T-helper 2 cell (primary cell): ENCODE data around the gene CROT.

Experiments used
- DNase-seq, 5 experiments: peaks; one replicate each; pipeline versions ENCODE4 v3.0.0 to v3.0.0-alpha.2; 2012 to 2022

Gene CROT

GRCh38 chr7:87342231-87342630, 3.2 kb upstream of the CROT start:
- DNase-seq = no peak

GRCh38 chr7:87344446-87344845, 1.0 kb upstream of the CROT start:
- DNase-seq = peak in 1 of 5 experiments; percentile 11

GRCh38 chr7:87345962-87346371, 503 bp downstream of the CROT start:
- peak in 1 of 5 experiments; percentile 44 for DNase-seq

- no peak for DNase-seq
These were observed 1.7 kb downstream of the CROT start for GRCh38 chr7:87347207-87347606.

GRCh38 chr7:87347664-87348063, 2.2 kb downstream of the CROT start:
- no peak for DNase-seq

- peak in 1 of 5 experiments; percentile 32 for DNase-seq
These were observed 9.3 kb downstream of the CROT start for GRCh38 chr7:87354749-87355148.

GRCh38 chr7:87356448-87356847, 11.0 kb downstream of the CROT start:
- no peak for DNase-seq

- DNase-seq = no peak
These were observed 13.9 kb downstream of the CROT start for GRCh38 chr7:87359366-87359765.

- DNase-seq = no peak
These were observed 15.9 kb downstream of the CROT start for GRCh38 chr7:87361320-87361719.

GRCh38 chr7:87363342-87363741, 17.9 kb downstream of the CROT start:
- no peak for DNase-seq

GRCh38 chr7:87364246-87364645, 18.8 kb downstream of the CROT start:
- DNase-seq = no peak

- DNase-seq = peak in 2 of 5 experiments; percentile 30 to 65
These were observed 23.8 kb downstream of the CROT start for GRCh38 chr7:87369216-87369615.

GRCh38 chr7:87370660-87371180, 25.3 kb downstream of the CROT start:
- DNase-seq = no peak

GRCh38 chr7:87375662-87376435, 30.4 kb downstream of the CROT start:
- DNase-seq = no peak

- DNase-seq = no peak
These were observed 35.4 kb downstream of the CROT start for GRCh38 chr7:87380905-87381304.

GRCh38 chr7:87391020-87391701, 45.7 kb downstream of the CROT start:
- DNase-seq = no peak

- DNase-seq = peak in 1 of 5 experiments; percentile 50
These were observed 50.1 kb downstream of the CROT start for GRCh38 chr7:87395442-87396020.

GRCh38 chr7:87398446-87398845, 53.0 kb downstream of the CROT start:
- no peak for DNase-seq

GRCh38 chr7:87404674-87405073, 59.2 kb downstream of the CROT start:
- DNase-seq = no peak

- no peak for DNase-seq
These were observed 65.7 kb downstream of the CROT start for GRCh38 chr7:87411186-87411585.

GRCh38 chr7:87413029-87413428, 67.6 kb downstream of the CROT start:
- DNase-seq = no peak

- DNase-seq = no peak
These were observed 68.7 kb downstream of the CROT start for GRCh38 chr7:87413951-87414793.

- no peak for DNase-seq
These were observed 69.3 kb downstream of the CROT start for GRCh38 chr7:87414794-87415188.
